Effector memory CD4-positive, alpha-beta T cell (primary cell): ENCODE data around the gene ESR1.
"Not testable (repeated sequence)": the region's sequence is repeated elsewhere in the genome, so short reads cannot be mapped to it uniquely, and the experiment has no call there.

Experiments
- DNase-seq, 3 donors: peaks; one replicate each; pipeline ENCODE4 v3.0.0-alpha.2; 2020
- H3K27ac ChIP-seq: 2 replicates; pipeline ENCODE4 v1.7.0; 2013; ENCODE audit warnings: mild to moderate bottlenecking, low read length, moderate library complexity; ENCODE audit not compliant: insufficient read depth, poor library complexity, severe bottlenecking
- H3K27me3 ChIP-seq: replicated peaks from 2 replicates; pipeline ENCODE4 v1.7.0; 2013; ENCODE audit warnings: mild to moderate bottlenecking, low read length; ENCODE audit not compliant: insufficient read depth, control insufficient read depth, poor library complexity, severe bottlenecking
- H3K36me3 ChIP-seq: 2 replicates; pipeline ENCODE4 v1.7.0; 2013; ENCODE audit warnings: mild to moderate bottlenecking, low read length, moderate library complexity; ENCODE audit not compliant: control insufficient read depth, insufficient read depth
- H3K4me1 ChIP-seq: 2 replicates; pipeline ENCODE4 v1.7.0; 2013; ENCODE audit warnings: low read length, mild to moderate bottlenecking; ENCODE audit not compliant: control insufficient read depth, insufficient read depth, poor library complexity, severe bottlenecking
- H3K4me3 ChIP-seq: 2 replicates; pipeline ENCODE4 v1.7.0; 2013; ENCODE audit warnings: low read length, low read depth, mild to moderate bottlenecking; ENCODE audit not compliant: insufficient read depth, poor library complexity, severe bottlenecking
- H3K9me3 ChIP-seq: 2 replicates; pipeline ENCODE4 v1.7.0; 2013; ENCODE audit warnings: mild to moderate bottlenecking, low read length, moderate library complexity; ENCODE audit not compliant: control insufficient read depth

Gene ESR1

DNA sequence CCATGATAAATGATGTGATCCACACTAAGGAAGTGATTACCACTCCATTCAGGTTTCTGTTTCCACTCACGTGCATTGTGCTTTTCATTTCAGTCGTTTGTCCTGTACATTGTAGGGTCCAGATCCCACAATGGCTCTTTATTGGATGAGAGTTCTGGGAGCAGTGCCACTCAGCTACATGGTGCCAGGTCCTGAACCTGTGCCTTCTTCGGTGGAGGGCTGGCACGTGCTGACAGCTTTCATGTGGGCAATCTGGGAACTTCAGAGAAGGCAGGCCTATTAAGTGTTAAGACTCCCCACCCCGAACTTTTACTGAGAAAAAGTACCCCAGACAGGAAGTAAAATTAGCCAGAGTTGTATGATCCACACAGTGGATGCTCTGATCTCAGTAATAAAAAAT, 255.0 kb downstream of the ESR1 start:
- H3K4me3 ChIP-seq, result no peak overlapping the region
- H3K36me3 ChIP-seq, result no peaks in the 10 kb centered on the region
- H3K27ac ChIP-seq, result no peak overlapping the region
- no peaks in the 10 kb centered on the region for H3K27me3 ChIP-seq
- H3K9me3 ChIP-seq, result no peaks in the 10 kb centered on the region
- H3K4me1 ChIP-seq, result no peaks in the 10 kb centered on the region
- DNase-seq, result no peak

DNA sequence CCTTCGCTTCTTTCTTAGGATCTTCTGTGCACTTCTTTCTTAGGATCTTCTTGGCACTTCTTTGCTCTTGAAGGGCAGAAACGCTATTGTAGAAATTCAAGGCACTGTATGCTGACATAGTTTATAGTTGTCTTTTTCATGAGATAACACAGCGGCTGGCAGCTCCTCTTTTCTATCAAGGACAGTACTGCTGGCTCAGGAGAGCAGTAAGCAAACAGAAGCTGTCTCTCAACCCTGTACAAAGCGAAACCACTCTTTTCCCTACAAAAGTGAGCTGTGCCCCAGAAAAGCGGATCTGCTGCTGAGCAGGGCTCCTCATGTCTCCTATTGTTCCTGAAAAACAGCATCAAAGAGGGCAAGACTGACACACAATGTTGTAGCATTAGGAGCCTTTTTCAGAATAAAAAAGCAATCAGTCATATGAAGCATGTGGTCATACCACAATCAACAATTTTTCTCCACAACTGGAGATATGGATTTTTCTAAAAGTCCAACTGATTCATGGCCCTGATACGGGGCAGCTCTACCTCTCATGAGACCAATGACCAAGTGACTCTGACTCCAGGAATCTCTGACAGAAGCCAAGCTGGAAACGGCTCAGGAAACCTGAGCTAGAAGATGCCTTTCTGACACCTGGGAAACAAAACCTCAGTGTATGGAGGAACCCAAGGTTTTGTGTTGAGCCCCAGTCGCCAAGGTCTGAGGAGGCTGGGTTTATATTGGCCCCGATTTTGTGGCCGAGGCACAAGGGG, 255.9 kb downstream of the ESR1 start:
- Histone ChIP-seq H3K4me3 (no peak overlapping the region), H3K27me3 (no peaks in the 10 kb centered on the region), H3K36me3 (no peaks in the 10 kb centered on the region), H3K27ac (no peak overlapping the region), H3K9me3 (no peaks in the 10 kb centered on the region), H3K4me1 (no peaks in the 10 kb centered on the region)
- DNase-seq, result no peak

DNA sequence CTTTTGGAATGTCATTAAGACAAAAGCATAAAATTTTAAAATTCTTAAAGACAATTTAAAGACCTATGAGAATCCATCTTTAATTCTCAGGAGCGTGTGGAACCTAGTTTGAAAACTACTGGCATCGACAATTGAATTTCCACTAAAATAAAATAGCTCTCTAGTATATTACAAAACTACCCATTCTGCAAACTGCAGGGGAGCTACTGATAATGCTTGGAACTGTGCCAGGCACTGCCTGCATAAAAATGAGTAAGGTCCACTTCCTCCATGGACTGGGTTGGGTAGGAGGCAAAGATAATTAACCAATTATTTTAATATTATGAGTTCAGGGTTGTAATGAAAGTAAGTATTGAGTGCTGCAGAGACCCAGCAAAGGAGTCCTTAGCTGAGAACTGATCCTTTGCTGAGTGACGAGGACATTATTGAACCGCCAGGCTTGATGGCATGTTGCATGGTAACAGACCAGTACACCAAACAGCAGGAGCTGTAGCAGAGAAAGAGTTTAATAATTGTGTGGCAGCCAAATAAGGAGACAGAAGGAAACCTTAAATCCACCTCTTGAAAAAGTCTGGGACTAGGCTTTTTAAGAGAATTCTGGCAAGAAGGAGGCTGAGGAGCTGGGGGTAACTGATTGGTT, 261.3 kb downstream of the ESR1 start:
- DNase-seq, result no peak

DNA sequence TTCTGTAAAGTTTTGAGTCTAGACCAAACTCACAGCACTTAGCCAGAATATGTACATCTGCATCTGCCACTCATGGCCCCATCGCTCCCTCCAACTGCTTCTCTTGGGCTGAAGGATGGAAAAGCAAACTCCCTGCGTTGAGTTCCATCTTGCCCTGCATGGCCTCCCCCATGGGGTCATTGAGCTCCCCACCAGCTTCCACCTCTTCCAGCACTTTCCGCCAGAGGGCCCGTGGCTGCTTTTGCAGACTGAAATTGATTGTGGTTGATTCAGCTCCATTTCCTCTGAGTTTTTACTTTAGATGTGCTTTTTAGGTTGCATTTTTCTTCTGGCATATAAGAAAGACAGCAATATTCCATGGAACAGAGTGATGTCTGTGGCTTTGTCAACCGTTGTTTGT, 263.1 kb downstream of the ESR1 start:
- DNase-seq, result no peak
- Histone ChIP-seq H3K27ac (no peak overlapping the region), H3K4me1 (no peaks in the 10 kb centered on the region), H3K27me3 (no peaks in the 10 kb centered on the region), H3K36me3 (no peaks in the 10 kb centered on the region), H3K9me3 (no peaks in the 10 kb centered on the region), H3K4me3 (no peak overlapping the region)

More for the DNA sequence above, 261.3 kb downstream of the ESR1 start:
- no peaks in the 10 kb centered on the region for H3K36me3 ChIP-seq
- no peak overlapping the region for H3K27ac ChIP-seq
- H3K4me3 ChIP-seq, result no peak overlapping the region
- no peaks in the 10 kb centered on the region for H3K4me1 ChIP-seq
- no peaks in the 10 kb centered on the region for H3K9me3 ChIP-seq
- no peaks in the 10 kb centered on the region for H3K27me3 ChIP-seq

DNA sequence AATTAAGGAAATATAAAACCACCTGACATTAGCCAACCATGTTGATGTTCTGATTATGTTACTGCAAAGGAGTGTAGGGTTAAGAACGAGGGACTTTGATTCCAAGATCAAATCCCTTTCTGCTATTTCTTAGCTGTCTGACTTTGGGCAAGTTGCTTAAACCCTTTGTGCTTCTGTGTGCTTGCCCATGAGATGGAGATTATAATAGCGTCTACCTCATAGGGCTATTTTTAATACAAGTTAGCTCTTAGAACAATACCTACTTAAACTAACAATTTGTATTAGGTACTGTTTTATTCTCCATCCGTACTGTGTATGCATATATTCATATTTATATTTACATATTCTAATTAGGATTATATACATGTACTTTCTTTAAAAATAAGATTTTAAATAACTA, 263.8 kb downstream of the ESR1 start:
- no peaks in the 10 kb centered on the region for H3K4me1 ChIP-seq
- no peak overlapping the region for H3K4me3 ChIP-seq
- no peaks in the 10 kb centered on the region for H3K27me3 ChIP-seq
- H3K36me3 ChIP-seq, result no peaks in the 10 kb centered on the region
- H3K9me3 ChIP-seq, result no peaks in the 10 kb centered on the region
- no peak overlapping the region for H3K27ac ChIP-seq
- no peak for DNase-seq

DNA sequence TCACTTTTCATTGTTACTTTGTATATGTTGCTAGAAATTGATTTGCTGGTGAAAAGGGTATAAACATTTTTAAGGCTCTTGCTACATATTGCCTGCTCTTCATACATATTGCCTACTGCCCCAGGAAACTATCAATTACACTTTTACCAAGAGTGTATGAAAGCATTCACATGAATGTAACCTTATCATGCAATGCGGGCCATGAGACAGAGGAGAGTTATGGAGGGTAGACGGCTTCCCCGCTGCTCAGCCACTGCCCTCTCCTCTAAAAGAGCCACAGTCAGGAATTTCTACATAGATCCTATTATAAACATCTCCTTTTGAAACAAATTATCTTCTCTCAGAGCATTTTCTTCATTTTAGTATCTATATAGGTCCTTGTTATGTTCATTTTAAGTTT, 264.4 kb downstream of the ESR1 start:
- DNase-seq, result no peak
- Histone ChIP-seq H3K36me3 (no peaks in the 10 kb centered on the region), H3K9me3 (no peaks in the 10 kb centered on the region), H3K4me1 (no peaks in the 10 kb centered on the region), H3K4me3 (no peak overlapping the region), H3K27me3 (no peaks in the 10 kb centered on the region), H3K27ac (no peak overlapping the region)

DNA sequence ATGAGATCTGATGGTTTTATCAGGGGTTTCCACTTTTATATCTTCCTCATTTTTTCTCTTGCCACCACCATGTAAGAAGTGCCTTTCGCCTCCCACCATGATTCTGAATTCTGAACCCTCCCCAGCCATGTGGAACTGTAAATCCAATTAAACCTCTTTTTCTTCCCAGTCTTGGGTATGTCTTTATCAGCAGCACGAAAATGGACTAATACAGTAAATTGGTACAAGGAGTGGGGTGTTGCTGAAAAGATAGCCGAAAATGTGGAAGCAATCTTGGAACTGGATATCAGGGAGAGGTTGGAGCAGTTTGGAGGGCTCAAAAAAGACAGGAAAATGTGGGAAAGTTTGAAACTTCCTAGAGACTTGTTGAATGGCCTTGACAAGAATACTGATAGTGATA, 268.8 kb downstream of the ESR1 start:
- H3K36me3 ChIP-seq, H3K4me3 ChIP-seq, H3K4me1 ChIP-seq, H3K27me3 ChIP-seq, H3K9me3 ChIP-seq, H3K27ac ChIP-seq, DNase-seq: not testable (repeated sequence)

DNA sequence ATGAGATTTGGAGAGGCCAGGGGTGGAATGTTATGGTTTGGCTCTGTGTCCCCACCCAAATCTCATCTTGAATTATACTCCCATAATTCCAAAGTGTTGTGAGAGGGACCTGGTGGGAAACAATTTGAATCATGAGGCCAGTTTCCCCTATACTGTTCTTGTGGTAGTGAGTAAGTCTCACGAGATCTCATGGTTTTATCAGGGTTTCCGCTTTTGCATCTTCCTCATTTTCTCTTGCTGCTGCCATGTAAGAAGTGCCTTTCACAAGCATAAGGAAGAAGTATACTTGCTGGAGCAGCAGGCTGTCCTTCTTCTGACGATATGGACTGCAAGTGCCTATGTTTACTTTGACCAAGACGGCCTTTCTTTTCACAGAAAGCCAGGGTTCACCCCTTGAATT, 270.5 kb downstream of the ESR1 start:
- no peak overlapping the region for H3K27ac ChIP-seq
- H3K36me3 ChIP-seq, result no peaks in the 10 kb centered on the region
- peaks cover 4% of the 10 kb centered on the region for H3K9me3 ChIP-seq
- H3K27me3 ChIP-seq, result no peaks in the 10 kb centered on the region
- no peak overlapping the region for H3K4me3 ChIP-seq
- no peaks in the 10 kb centered on the region for H3K4me1 ChIP-seq
- DNase-seq, result no peak

DNA sequence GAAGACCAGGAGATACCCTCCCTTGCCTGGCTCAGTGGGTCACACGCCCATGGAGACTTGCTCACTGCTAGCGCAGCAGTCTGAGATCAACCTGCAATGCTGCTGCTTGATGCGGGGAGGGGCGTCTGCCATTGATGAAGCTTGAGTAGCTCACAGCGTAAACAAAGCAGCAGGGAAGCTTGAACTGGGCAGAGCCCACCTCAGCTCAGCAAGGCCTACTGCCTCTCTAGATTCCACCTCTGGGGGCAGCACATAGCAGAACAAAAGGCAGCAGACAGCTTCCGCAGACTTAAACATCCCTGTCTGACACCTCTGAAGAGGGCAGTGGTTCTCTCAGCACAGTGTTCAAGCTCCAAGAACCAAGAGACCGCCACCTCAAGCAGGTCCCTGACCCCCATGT, 271.3 kb downstream of the ESR1 start:
- Histone ChIP-seq H3K27ac (no peak overlapping the region), H3K36me3 (no peaks in the 10 kb centered on the region), H3K27me3 (no peaks in the 10 kb centered on the region), H3K9me3 (peaks cover 4% of the 10 kb centered on the region), H3K4me3 (no peak overlapping the region), H3K4me1 (no peaks in the 10 kb centered on the region)
- DNase-seq, result no peak

DNA sequence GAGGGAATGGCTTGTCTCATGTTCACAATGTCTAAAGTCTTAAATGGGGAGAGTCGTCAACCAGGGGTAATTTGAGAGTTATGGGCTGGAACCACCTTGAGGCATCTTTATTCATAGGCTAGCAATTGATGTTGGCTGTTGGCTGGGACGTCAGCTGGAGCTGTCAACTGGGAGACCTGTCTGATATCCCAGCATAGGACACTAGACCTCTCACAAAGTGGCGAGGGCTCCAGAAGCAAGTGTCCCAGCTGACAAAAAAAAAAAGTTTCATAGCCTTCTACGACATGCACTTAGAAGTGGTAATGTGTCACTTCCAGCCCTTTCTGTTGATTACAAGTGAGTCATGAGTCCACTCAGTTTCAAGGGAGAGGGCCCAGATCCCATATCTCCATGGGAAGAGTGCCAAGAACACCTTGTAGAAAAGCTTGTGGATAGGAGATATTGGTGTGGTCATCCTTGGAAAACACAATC, 278.0 kb downstream of the ESR1 start:
- no peak overlapping the region for H3K4me3 ChIP-seq
- H3K27ac ChIP-seq, result no peak overlapping the region
- no peaks in the 10 kb centered on the region for H3K9me3 ChIP-seq
- H3K36me3 ChIP-seq, result no peaks in the 10 kb centered on the region
- H3K27me3 ChIP-seq, result no peaks in the 10 kb centered on the region
- DNase-seq, result no peak
- H3K4me1 ChIP-seq, result no peaks in the 10 kb centered on the region
